Neuronal stem cell (in vitro differentiated cells): Measurements from ENCODE around the gene MARK3.
A peak's percentile ranks its signal among the peaks of the same experiment; 100 is the strongest.

ENCODE experiments used
- DNase-seq: peaks from one replicate; pipeline ENCODE4 v3.0.0-alpha.2; 2013; ENCODE audit warnings: low spot score
- H2AFZ ChIP-seq: one replicate; pipeline ENCODE4 v1.6.1; 2013; ENCODE audit warnings: mild to moderate bottlenecking, low read length, inconsistent platforms
- H2AK5ac ChIP-seq: 2 replicates; pipeline ENCODE4 v1.6.1; 2013; ENCODE audit warnings: low read depth, mild to moderate bottlenecking, inconsistent platforms, low read length, moderate library complexity, mixed read lengths
- H2BK120ac ChIP-seq: 2 replicates; pipeline ENCODE4 v1.6.1; 2013; ENCODE audit warnings: low read depth, mild to moderate bottlenecking, inconsistent platforms, low read length, moderate library complexity, mixed read lengths
- H2BK12ac ChIP-seq: one replicate; pipeline ENCODE4 v1.6.1; 2013; ENCODE audit warnings: low read length, inconsistent platforms
- H2BK15ac ChIP-seq: 2 replicates; pipeline ENCODE4 v1.6.1; 2013; ENCODE audit warnings: mild to moderate bottlenecking, low read length, inconsistent platforms, mixed read lengths
- H2BK5ac ChIP-seq: one replicate; pipeline ENCODE4 v1.6.1; 2013; ENCODE audit warnings: inconsistent platforms, mild to moderate bottlenecking, low read length, moderate library complexity
- H3K14ac ChIP-seq: one replicate; pipeline ENCODE4 v1.6.1; 2013; ENCODE audit warnings: low read length, inconsistent platforms
- H3K18ac ChIP-seq: 2 replicates; pipeline ENCODE4 v1.6.1; 2013; ENCODE audit warnings: low read length, inconsistent platforms
- H3K23ac ChIP-seq: 2 replicates; pipeline ENCODE4 v1.6.1; 2013; ENCODE audit warnings: low read depth, mild to moderate bottlenecking, mixed read lengths, low read length, inconsistent platforms; ENCODE audit not compliant: poor library complexity
- H3K27ac ChIP-seq: replicated peaks from 3 replicates; pipeline ENCODE4 v1.5.1; 2013; ENCODE audit warnings: low read length, inconsistent platforms
- H3K27me3 ChIP-seq, 3 experiments: 2 replicates each; pipeline ENCODE4 v1.6.1; 2013; ENCODE audit warnings: low read length in 3 of 3, mild to moderate bottlenecking in 2 of 3, inconsistent platforms in 1 of 3, low read depth in 1 of 3, mixed read lengths in 1 of 3, moderate library complexity in 1 of 3; ENCODE audit not compliant: control insufficient read depth in 3 of 3, insufficient read depth in 3 of 3
- H3K36me3 ChIP-seq, 2 donors: replicated peaks in 1 of 2; 2 replicates each; pipeline ENCODE4 v1.6.1; 2013; ENCODE audit warnings: low read length in 2 of 2; ENCODE audit not compliant: control insufficient read depth in 2 of 2, insufficient read depth in 2 of 2
- H3K4ac ChIP-seq: 2 replicates; pipeline ENCODE4 v1.6.1; 2013; ENCODE audit warnings: inconsistent platforms, mild to moderate bottlenecking, low read length, moderate library complexity
- H3K4me1 ChIP-seq, 2 donors: 1 replicate in 1 of 2; 2 replicates in 1 of 2; pipeline ENCODE4 v1.6.1; 2013; ENCODE audit warnings: low read length in 2 of 2, low read depth in 1 of 2; ENCODE audit not compliant: control insufficient read depth in 2 of 2, insufficient read depth in 1 of 2
- H3K4me2 ChIP-seq: one replicate; pipeline ENCODE4 v1.6.1; 2013; ENCODE audit warnings: mild to moderate bottlenecking, low read length, inconsistent platforms; ENCODE audit not compliant: insufficient read depth, poor library complexity, severe bottlenecking
- H3K4me3 ChIP-seq, 2 donors: 2 replicates each; pipeline ENCODE4 v1.5.1; 2013; ENCODE audit warnings: low read length in 2 of 2, mild to moderate bottlenecking in 2 of 2, inconsistent platforms in 1 of 2, moderate library complexity in 1 of 2
- H3K79me1 ChIP-seq: one replicate; pipeline ENCODE4 v1.6.1; 2013; ENCODE audit warnings: low read depth, mild to moderate bottlenecking, inconsistent platforms, low read length, moderate library complexity
- H3K9ac ChIP-seq: one replicate; pipeline ENCODE4 v1.6.1; 2013; ENCODE audit warnings: mild to moderate bottlenecking, low read depth, low read length, inconsistent platforms; ENCODE audit not compliant: poor library complexity
- H3K9me3 ChIP-seq, 2 donors: replicated peaks in 1 of 2; 2 replicates each; pipeline versions ENCODE3 to v1.6.1; 2013; ENCODE audit warnings: low read length in 2 of 2, mild to moderate bottlenecking in 2 of 2, inconsistent platforms in 1 of 2, low read depth in 1 of 2, mixed read lengths in 1 of 2, moderate library complexity in 1 of 2; ENCODE audit not compliant: control insufficient read depth in 2 of 2, insufficient read depth in 1 of 2
- H4K8ac ChIP-seq: one replicate; pipeline ENCODE4 v1.6.1; 2013; ENCODE audit warnings: low read depth, mild to moderate bottlenecking, inconsistent platforms, low read length, moderate library complexity
- H4K91ac ChIP-seq: one replicate; pipeline ENCODE4 v1.6.1; 2013; ENCODE audit warnings: low read length, low read depth, mild to moderate bottlenecking, inconsistent platforms; ENCODE audit not compliant: poor library complexity
- WGBS, 2 donors: extraction: QIAGEN DNeasy Blood & Tissue Kit; methylation state at CpG; one replicate each; pipeline ENCODE4 v1.1.7; 2013; ENCODE audit warnings: missing lambda C conversion rate in 2 of 2, mixed read lengths in 1 of 2; ENCODE audit not compliant: insufficient read length in 2 of 2, insufficient replicate concordance in 1 of 2; ENCODE audit errors: extremely low coverage in 2 of 2; 5-methylcytosine and 5-hydroxymethylcytosine counted together

The MARK3 gene

GRCh38 chr14:103514596-103515421 is 129.6 kb downstream of the MARK3 start:
- H3K4me2 ChIP-seq = no peak overlapping the region
- H2BK12ac ChIP-seq = no peak overlapping the region
- H2AFZ ChIP-seq = no peak overlapping the region
- H4K8ac ChIP-seq = peak overlapping the region; percentile 73
- no peak overlapping the region for H3K4ac ChIP-seq
- H3K79me1 ChIP-seq = no peaks in the 10 kb centered on the region
- H2BK120ac ChIP-seq = no peak overlapping the region
- H4K91ac ChIP-seq = no peak overlapping the region
- peak overlapping the region; percentile 41 for H3K18ac ChIP-seq
- no peaks in the 10 kb centered on the region for H3K9me3 ChIP-seq
- H3K14ac ChIP-seq = no peak overlapping the region
- no peak overlapping the region for H2BK15ac ChIP-seq
- no peak overlapping the region for H3K4me3 ChIP-seq
- H3K4me1 ChIP-seq = peaks cover 15 to 32% of the 10 kb centered on the region in 2 donors
- H3K9ac ChIP-seq = peak overlapping the region; percentile 66
- no peak for DNase-seq
- H2BK5ac ChIP-seq = peak overlapping the region; percentile 6
- no peak overlapping the region for H3K27ac ChIP-seq
- peaks cover 14 to 45% of the 10 kb centered on the region in 2 donors for H3K36me3 ChIP-seq
- WGBS, 2 donors = no CpG with 5 or more reads among the region's 18 CpGs
- peak overlapping the region; percentile 6 for H2AK5ac ChIP-seq
- peak overlapping the region; percentile 81 for H3K23ac ChIP-seq
- H3K27me3 ChIP-seq = no peaks in the 10 kb centered on the region

- Histone ChIP-seq H2BK12ac (no peak overlapping the region), H3K27ac (no peak overlapping the region), H3K14ac (no peak overlapping the region), H3K18ac (no peak overlapping the region), H3K4me3 (no peak overlapping the region), H2AK5ac (peak overlapping the region; percentile 98), H3K27me3 (no peaks in the 10 kb centered on the region), H3K9me3 (no peaks in the 10 kb centered on the region), H3K4me1 (peaks cover 18 to 43% of the 10 kb centered on the region in 2 donors), H3K79me1 (peaks cover 8% of the 10 kb centered on the region), H2BK120ac (no peak overlapping the region), H4K91ac (no peak overlapping the region), H3K4ac (no peak overlapping the region), H3K9ac (no peak overlapping the region), H3K4me2 (no peak overlapping the region), H2BK5ac (no peak overlapping the region), H2AFZ (no peak overlapping the region), H3K36me3 (peaks cover 18 to 42% of the 10 kb centered on the region in 2 donors), H4K8ac (no peak overlapping the region), H3K23ac (no peak overlapping the region), H2BK15ac (no peak overlapping the region)
- no peak for DNase-seq
- WGBS, 2 donors = no CpG with 5 or more reads among the region's 10 CpGs
These were observed 131.4 kb downstream of the MARK3 start for GRCh38 chr14:103516426-103517173.

GRCh38 chr14:103517174-103517566 is 132.0 kb downstream of the MARK3 start:
- Histone ChIP-seq H3K4me2 (no peak overlapping the region), H3K36me3 (peaks cover 18 to 40% of the 10 kb centered on the region in 2 donors), H2BK120ac (peak overlapping the region; percentile 26), H3K4me1 (peaks cover 18 to 43% of the 10 kb centered on the region in 2 donors), H2BK12ac (peak overlapping the region; percentile 16), H4K8ac (no peak overlapping the region), H2AFZ (no peak overlapping the region), H4K91ac (no peak overlapping the region), H3K9ac (no peak overlapping the region), H2BK5ac (no peak overlapping the region), H3K23ac (no peak overlapping the region), H3K27ac (no peak overlapping the region), H3K14ac (peak overlapping the region; percentile 44), H2BK15ac (peak overlapping the region; percentile 59), H3K18ac (no peak overlapping the region), H3K9me3 (no peaks in the 10 kb centered on the region), H2AK5ac (peak overlapping the region; percentile 98), H3K4me3 (no peak overlapping the region), H3K27me3 (no peaks in the 10 kb centered on the region), H3K79me1 (peaks cover 12% of the 10 kb centered on the region), H3K4ac (no peak overlapping the region)
- DNase-seq = no peak
- no CpG with 5 or more reads among the region's 10 CpGs for WGBS, 2 donors
